ENCODE data around the gene HARBI1. TPM values are rescaled to one million over a fixed set of nuclear protein-coding genes. Genes with fewer than 3 reads are reported as not detected.
A peak's percentile ranks its signal among the peaks of the same experiment; 100 is the strongest.
"Not testable (repeated sequence)": the region's sequence is repeated elsewhere in the genome, so short reads cannot be mapped to it uniquely, and the experiment has no call there.

HARBI1 gene
- total RNA-seq, 1 donor from 2014 or later, result 3.5 TPM

DNA sequence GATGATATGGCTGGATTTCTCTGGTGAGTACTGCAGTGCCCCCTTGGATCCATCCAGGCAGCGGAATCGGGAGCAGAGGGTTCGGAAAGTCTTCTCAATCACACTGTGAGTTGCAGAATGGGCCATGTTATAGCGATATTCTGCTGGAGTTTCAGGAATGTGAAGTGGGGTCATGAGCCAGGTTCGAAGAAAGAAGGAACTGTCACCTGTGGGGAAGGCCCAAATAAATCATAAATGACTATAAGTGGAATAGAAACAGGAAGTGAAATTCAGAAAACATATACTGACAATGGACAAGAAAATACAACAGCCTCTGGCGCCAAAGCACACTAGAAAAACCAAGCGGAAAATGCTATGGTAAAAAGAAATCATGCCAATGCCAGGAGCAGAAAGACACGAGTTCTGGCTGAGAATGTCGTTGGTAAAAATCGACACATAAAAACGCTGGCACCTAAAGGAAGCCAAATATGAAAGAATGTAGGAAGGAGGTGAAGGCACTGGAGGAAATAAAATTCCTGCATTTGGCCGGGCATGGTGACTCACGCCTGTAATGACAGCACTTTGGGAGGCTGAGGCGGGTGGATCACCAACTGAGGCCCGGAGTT is 13.2 kb downstream of the HARBI1 start:
- ATAC-seq (no peak), DNase-seq (ENCODE audit: missing footprints) (no peak)
- intact Hi-C loops (cut with DNase I), result no loop called here

DNA sequence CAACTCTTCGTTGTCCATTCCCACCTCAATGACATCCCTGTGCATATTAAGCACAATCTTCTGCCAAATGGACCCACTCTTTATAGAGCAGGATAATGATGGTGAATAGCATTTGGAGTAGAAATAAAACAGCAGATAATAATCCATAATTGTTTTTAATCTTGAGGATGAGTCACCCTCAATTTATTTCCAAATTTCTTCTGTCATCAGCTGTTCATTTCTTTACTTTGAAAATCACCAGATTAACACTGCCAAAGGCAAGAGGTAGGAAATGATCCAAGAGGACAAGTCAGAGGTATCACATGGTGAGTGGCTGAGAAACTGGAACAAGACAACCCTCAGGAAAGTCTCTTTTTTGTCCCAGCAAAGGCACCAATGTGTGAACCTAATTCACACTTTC is 15.9 kb downstream of the HARBI1 start:
- no peak for DNase-seq (ENCODE audit: missing footprints)
- ATAC-seq, result peak; percentile 28
- intact Hi-C loops (cut with DNase I), result no loop called here

GRCh38 chr11:46600194-46600960 is 16.6 kb downstream of the HARBI1 start:
- ATAC-seq (peak; percentile 18), DNase-seq (ENCODE audit: missing footprints) (no peak)
- intact Hi-C loops (cut with DNase I), result no loop called here

GRCh38 chr11:46599340-46600193 is 17.5 kb downstream of the HARBI1 start:
- DNase-seq (ENCODE audit: missing footprints) (no peak), ATAC-seq (peak; percentile 69)
- intact Hi-C loops (cut with DNase I), result no loop called here

DNA sequence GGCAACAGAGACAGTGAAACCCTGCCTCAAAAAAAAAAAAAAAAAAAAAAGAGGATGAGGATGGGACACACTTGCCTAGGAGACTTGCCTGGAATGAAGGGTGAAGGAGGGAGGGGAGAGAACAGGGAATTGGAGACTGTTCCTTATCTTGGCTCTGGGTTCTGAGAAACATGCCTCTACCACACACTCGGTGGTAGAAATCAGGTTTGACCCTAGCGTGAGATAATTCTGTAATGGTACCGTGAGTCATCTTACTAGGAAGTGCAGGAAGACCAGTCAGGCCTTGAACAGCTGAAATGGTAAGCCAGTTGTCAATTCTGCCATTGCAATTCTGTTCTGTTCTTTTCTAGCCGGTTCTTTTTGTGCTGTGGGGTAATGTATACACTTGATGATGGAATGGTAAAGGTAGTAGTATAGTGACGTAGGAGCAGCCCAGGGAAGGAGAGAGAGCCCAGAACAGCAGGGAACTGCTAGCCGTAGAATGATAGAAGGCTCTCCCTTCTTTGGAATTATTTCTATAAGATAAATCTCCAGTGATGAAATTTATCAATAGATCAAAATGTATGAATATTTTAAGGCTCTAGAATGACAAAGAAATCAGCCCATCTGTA is 19.3 kb downstream of the HARBI1 start:
- ATAC-seq (no peak), DNase-seq (ENCODE audit: missing footprints) (no peak)
- intact Hi-C loops (cut with DNase I), result no loop called here

DNA sequence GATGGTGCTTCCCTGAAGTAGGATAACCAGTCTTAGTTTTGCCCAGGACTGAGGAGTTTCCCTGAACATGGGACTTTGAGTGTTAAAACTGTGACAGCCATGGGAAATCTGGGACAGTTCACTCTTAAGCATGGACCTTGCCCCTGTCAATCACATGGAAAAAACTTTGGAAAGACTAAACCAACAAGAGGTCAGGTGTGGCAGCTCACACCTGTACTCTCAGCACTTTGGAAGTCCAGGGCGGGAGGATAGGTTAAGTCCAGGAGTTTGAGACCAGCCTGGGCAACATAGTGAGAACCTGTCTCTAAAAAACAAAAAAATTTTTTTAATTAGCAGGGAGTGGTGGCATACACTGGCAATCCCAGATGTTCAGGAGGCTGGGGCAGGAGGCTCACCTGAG is 19.9 kb downstream of the HARBI1 start:
- ATAC-seq (no peak), DNase-seq (ENCODE audit: missing footprints) (no peak)
- intact Hi-C loops (cut with DNase I), result no loop called here

DNA sequence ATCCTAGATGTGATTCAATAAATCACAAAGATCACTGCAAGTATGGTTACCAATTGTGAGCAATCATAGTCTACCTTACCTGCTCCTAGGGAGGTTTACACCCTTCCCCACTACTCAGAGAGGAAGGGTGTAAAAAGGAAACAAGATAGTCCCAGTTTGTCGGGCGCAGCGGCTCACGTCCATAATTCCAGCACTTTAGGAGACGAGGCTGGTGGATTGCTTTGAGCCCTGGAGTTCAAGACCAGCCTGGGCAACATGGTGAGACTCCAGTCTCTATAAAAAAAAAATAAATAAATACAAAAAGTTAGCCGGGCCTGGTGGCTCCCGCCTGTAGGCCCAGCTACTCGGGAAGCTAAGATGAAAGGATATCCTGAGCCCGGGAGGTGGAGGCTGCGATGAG is 22.2 kb downstream of the HARBI1 start:
- intact Hi-C loops (cut with DNase I), result loop anchor here (5.0 kb wide), 1 partner anchor 37 kb away; no protein-coding TSS in a partner anchor
- DNase-seq (ENCODE audit: missing footprints) (no peak), ATAC-seq (no peak)

GRCh38 chr11:46594374-46594700 is 22.7 kb downstream of the HARBI1 start:
- DNase-seq (ENCODE audit: missing footprints) (no peak), ATAC-seq (no peak)
- intact Hi-C loops (cut with DNase I), result loop anchor here (5.0 kb wide), 1 partner anchor 37 kb away; no protein-coding TSS in a partner anchor

DNA sequence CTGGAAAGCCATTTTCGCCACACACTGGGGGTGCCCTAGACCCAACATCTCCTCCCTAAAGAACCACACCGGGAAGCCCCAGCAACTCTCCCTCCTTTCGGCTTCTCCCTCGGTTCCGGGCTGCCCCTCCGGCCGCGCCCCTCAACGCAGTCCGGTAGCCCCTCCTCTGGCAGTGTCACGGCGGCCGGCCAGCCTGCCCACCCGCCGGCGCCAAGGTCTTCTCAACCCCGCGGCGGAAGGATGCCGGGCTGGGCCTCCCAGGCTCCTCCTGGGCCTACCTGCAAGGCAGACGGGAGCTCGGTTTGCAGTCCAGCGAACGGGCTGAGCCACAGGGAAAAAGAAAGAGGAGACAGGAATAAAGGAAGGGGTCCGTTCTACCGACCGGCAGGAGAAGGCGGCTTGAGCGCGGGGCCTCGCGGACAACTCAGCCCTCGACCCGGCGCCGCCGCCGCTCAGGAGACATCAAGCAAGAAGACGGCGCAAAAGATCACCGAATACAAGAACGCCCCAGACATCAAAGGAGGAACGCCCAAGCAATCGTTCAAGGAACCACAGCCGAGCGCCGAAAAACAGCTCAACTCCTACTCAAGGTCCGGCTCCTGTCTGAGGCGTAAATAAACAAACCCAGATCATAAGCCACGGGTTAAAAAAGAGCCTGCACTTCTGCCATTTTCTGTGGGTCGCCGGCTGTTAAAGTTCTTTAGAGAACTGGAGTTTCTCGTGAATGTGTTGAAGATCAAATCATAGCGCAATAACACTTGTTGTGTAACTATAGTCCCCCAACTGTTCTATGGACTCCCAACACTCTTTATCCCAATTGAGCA is 23.3 kb downstream of the HARBI1 start, which contains the start of gene AMBRA1:
Gene AMBRA1 (minus strand): TSS at position 474 of the 824 bp plus-strand sequence. CDS start 45,643 bp downstream, outside the sequence.
- intact Hi-C loops (cut with DNase I), result loop anchor here (5.0 kb wide), 1 partner anchor 36 kb away; no protein-coding TSS in a partner anchor
- ATAC-seq (peak; percentile 91), DNase-seq (ENCODE audit: missing footprints) (peak; percentile 92)

GRCh38 chr11:46590740-46591605 is 26.1 kb downstream of the HARBI1 start:
- ATAC-seq (no peak), DNase-seq (ENCODE audit: missing footprints) (no peak)
- intact Hi-C loops (cut with DNase I), result loop anchor here (5.0 kb wide), 1 partner anchor 34 kb away; no protein-coding TSS in a partner anchor

GRCh38 chr11:46588915-46589314 is 28.1 kb downstream of the HARBI1 start:
- no peak for ATAC-seq
- no peak for DNase-seq (ENCODE audit: missing footprints)
- intact Hi-C loops (cut with DNase I), result no loop called here

DNA sequence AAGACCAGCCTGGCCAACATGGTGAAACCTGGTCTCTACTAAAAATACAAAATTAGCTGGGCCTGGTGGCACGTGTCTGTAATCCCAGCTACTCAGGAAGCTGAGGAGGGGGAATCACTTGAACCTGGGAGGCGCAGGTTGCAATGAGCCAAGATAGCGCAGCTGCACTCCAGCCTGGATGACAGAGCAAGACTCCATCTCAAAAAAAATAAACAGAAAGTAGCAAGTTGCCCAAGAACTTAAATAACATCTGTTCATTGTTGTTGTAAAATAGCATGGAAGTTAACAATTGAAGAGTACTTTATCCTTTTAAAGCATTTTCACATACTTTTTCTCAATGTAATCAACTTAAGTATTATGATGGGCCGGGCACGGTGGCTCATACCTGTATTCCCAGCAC is 28.9 kb downstream of the HARBI1 start:
- intact Hi-C loops (cut with DNase I), result no loop called here
- no peak for ATAC-seq
- no peak for DNase-seq (ENCODE audit: missing footprints)

DNA sequence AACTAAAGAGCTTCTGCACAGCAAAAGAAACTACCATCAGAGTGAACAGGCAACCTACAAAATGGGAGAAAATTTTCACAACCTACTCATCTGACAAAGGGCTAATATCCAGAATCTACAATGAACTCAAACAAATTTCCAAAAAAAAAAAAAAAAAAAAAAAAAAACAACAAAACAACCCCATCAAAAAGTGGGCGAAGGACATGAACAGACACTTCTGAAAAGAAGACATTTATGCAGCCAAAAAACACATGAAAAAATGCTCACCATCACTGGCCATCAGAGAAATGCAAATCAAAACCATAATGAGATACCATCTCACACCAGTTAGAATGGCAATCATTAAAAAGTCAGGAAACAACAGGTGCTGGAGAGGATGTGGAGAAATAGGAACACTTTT is 33.5 kb downstream of the HARBI1 start:
- ATAC-seq; intact Hi-C loops (cut with DNase I); DNase-seq (ENCODE audit: missing footprints): not testable (repeated sequence)

DNA sequence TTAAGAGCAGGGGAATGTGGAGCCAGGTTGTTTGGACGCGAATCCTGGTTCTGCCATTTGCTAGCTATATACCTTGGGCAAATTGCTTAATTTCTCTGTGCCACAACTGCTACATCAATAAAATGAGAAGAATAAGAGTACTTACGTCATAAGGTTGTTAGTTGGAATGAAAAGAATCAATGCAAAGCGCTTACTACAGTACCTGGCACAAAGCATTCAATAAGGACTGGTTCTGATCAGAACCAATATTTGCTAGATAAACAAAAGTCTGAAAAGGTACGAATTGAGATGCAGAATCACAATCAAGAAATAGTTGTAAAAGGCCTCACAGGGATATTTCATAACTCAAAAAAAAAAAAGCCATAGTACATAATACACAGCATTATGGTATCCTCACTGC is 34.4 kb downstream of the HARBI1 start:
- intact Hi-C loops (cut with DNase I), result no loop called here
- DNase-seq (ENCODE audit: missing footprints), result no peak
- ATAC-seq, result no peak

DNA sequence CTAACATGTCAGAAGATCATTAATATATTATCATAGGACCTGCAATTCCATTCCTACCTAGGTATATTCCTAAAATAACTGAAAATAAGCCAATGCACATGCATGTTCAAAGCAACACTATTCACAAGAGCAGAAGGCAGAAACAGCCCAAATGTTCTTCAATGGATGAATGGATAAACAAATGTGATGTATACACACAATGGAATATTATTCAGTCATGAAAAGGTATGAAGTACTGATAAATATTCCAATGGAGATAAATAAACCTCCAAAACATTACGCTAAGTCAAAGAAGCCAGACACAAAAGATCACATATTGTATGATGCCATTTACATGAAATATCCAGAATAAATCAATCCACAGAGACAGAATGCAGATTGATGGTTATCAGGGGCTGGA is 40.0 kb downstream of the HARBI1 start:
- intact Hi-C loops (cut with DNase I), result no loop called here
- no peak for ATAC-seq
- DNase-seq (ENCODE audit: missing footprints), result no peak

DNA sequence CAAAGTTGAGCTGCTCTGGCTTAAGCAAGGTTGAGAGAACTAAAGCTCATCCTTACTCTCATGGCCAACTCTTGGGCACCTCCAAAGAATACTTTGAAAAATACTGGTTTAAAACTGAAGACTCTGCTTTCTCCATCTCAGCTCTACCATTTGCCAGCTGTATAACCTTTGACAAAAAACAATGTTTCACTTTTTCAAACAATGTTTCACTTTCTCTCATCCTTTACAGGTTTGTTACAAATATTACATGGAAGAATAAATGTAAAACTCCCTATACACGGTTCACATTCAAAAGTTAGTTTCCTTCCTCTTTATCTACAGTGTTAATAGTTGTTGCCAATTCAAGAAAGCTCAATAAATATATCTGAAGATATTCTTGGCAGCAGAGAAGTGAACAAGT is 42.4 kb downstream of the HARBI1 start:
- no peak for ATAC-seq
- intact Hi-C loops (cut with DNase I), result no loop called here
- no peak for DNase-seq (ENCODE audit: missing footprints)

DNA sequence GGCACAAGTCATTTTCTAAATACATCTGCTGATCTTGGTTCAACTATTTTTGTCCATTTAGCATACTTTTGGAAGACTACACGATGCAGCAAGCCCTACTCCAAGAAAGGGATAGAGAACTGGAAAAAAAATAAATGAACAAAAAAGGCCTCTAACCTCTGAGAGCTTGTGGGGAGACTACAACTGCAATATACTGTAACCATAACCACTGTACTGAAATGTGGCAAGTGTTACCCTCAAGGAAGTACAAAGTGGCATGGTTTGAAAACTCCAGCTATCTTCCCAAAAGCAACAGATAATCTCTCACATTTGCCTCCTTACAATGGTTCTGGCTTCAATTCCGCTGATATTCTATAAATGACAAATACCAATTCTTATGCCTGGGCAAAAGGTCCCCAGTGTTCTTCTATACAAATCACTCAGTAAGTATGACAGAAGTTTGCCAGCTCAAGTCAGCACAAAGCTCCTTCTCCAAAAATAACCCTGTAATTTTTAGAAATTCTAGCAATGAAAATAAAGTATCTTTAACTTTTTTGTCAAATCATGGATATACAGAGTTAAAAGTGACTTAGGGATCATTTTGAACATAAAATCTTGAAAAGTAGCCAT is 46.1 kb downstream of the HARBI1 start:
- intact Hi-C loops (cut with DNase I), result no loop called here
- DNase-seq (ENCODE audit: missing footprints), result no peak
- ATAC-seq, result no peak
